A673 (cell line): ENCODE data around the gene NT5E.

Experiments used
- CTCF ChIP-seq: fragments of 300-800, 200-600 bp; sonication (generic); conservative IDR thresholded peaks from 2 replicates; pipeline ENCODE4 v1.5.1; 2017; ENCODE audit warnings: low read depth, mild to moderate bottlenecking, antibody characterized with exemption, low read length, moderate library complexity, mixed read lengths
- EZH2 ChIP-seq: fragments of 200-600 bp; sonication (generic); IDR thresholded peaks from 2 replicates; pipeline ENCODE4 v1.6.1; 2017; ENCODE audit warnings: borderline replicate concordance, low read depth, mild to moderate bottlenecking, mixed read lengths, antibody characterized with exemption, low read length; ENCODE audit not compliant: poor library complexity, severe bottlenecking

DNA sequence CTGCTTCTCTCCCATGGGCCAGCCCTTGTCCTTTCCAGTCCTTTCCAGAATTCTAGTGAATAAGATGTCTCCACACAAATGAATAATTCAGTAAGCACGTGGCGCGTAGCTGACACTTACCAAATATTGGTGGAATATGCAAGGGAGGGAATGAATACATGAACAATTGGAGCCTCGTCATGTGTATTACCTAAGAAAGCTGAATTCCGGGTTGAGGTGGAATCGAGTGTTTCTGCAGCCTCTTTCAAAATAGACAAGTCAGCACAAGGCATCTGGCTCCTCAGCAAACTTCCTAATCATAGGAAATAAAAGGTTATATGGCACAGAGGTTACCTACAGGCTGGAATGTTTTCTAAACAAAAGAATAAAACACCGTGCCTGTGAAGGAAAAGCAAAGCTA is 47.0 kb upstream of the NT5E start:
- TF ChIP-seq CTCF (no peak), EZH2 (no peak)
